HG03097 (cell line): ENCODE data around the gene TMEM135.
"Not testable (repeated sequence)": the region's sequence is repeated elsewhere in the genome, so short reads cannot be mapped to it uniquely, and the experiment has no call there.

Experiments used
- ATAC-seq: cut with Tn5 transposase; IDR thresholded peaks from one replicate; pipeline ENCODE4 v1.9.1; 2021; ENCODE audit not compliant: unreplicated experiment, low FRiP score

The TMEM135 gene

GRCh38 chr11:87072787-87073186 is 35.1 kb downstream of the TMEM135 start:
- no peak for ATAC-seq

GRCh38 chr11:87076260-87076783 is 38.6 kb downstream of the TMEM135 start:
- ATAC-seq, result no peak

GRCh38 chr11:87076874-87077429 is 39.2 kb downstream of the TMEM135 start:
- ATAC-seq, result no peak

GRCh38 chr11:87081358-87081757 is 43.6 kb downstream of the TMEM135 start:
- ATAC-seq, result no peak

GRCh38 chr11:87082590-87082989 is 44.9 kb downstream of the TMEM135 start:
- no peak for ATAC-seq

GRCh38 chr11:87083029-87083428 is 45.3 kb downstream of the TMEM135 start:
- ATAC-seq, result no peak

- no peak for ATAC-seq
These were observed 54.4 kb downstream of the TMEM135 start for GRCh38 chr11:87092159-87092558.

GRCh38 chr11:87092567-87092966 is 54.8 kb downstream of the TMEM135 start:
- ATAC-seq, result no peak

GRCh38 chr11:87097582-87097981 is 59.8 kb downstream of the TMEM135 start:
- ATAC-seq, result peak; percentile 93

- no peak for ATAC-seq
These were observed 64.3 kb downstream of the TMEM135 start for GRCh38 chr11:87101956-87102580.

GRCh38 chr11:87105826-87106225 is 68.1 kb downstream of the TMEM135 start:
- not testable (repeated sequence) for ATAC-seq

GRCh38 chr11:87107379-87107778 is 69.6 kb downstream of the TMEM135 start:
- ATAC-seq, result not testable (repeated sequence)

- ATAC-seq, result no peak
These were observed 72.9 kb downstream of the TMEM135 start for GRCh38 chr11:87110443-87111131.

- no peak for ATAC-seq
These were observed 76.4 kb downstream of the TMEM135 start for GRCh38 chr11:87114093-87114492.

- ATAC-seq, result no peak
These were observed 78.5 kb downstream of the TMEM135 start for GRCh38 chr11:87116185-87116584.

GRCh38 chr11:87120937-87121336 is 83.2 kb downstream of the TMEM135 start:
- ATAC-seq, result no peak

GRCh38 chr11:87122852-87123251 is 85.1 kb downstream of the TMEM135 start:
- ATAC-seq, result no peak

GRCh38 chr11:87125257-87125656 is 87.5 kb downstream of the TMEM135 start:
- ATAC-seq, result no peak

GRCh38 chr11:87127101-87127500 is 89.4 kb downstream of the TMEM135 start:
- no peak for ATAC-seq

- no peak for ATAC-seq
These were observed 90.6 kb downstream of the TMEM135 start for GRCh38 chr11:87128372-87128771.

GRCh38 chr11:87134524-87135106 is 96.9 kb downstream of the TMEM135 start:
- no peak for ATAC-seq
